Measurements from ENCODE around the gene IZUMO1. TPM values are rescaled to one million over a fixed set of nuclear protein-coding genes. Genes with fewer than 3 reads are reported as not detected.

The IZUMO1 gene
- total and polyA plus RNA-seq, 2 of the 13 experiments (the other 11 are each of a cell fraction or from before 2014, with no cell fraction given), result 0.07 to 0.22 TPM

DNA sequence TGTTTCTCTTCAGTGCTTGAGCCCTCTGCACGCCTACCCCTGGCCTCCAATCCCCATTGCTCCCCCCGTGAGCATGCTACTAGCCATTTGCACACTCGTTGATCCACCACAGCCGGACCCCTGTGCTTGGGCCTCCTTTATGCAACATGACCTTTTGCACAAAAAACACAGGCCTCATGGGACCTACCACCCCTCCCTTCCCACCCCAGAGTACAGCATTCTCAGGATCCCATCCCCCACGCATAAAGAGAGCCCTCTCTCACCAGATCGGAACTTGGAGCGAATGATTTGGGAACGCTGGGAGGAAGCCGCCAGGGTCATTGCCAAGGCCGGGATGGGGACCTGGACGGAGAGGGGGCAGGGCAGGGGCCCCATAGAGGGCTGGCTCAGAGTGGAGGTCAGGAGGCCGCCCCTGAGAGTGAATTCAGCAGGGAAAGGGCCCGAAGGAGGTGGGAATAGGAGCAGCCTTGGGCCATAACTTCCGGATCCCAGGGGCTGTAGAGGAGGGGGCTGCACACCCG lies 27.9 kb downstream of the IZUMO1 start (continued):
- TF ChIP-seq, protein P1, sequence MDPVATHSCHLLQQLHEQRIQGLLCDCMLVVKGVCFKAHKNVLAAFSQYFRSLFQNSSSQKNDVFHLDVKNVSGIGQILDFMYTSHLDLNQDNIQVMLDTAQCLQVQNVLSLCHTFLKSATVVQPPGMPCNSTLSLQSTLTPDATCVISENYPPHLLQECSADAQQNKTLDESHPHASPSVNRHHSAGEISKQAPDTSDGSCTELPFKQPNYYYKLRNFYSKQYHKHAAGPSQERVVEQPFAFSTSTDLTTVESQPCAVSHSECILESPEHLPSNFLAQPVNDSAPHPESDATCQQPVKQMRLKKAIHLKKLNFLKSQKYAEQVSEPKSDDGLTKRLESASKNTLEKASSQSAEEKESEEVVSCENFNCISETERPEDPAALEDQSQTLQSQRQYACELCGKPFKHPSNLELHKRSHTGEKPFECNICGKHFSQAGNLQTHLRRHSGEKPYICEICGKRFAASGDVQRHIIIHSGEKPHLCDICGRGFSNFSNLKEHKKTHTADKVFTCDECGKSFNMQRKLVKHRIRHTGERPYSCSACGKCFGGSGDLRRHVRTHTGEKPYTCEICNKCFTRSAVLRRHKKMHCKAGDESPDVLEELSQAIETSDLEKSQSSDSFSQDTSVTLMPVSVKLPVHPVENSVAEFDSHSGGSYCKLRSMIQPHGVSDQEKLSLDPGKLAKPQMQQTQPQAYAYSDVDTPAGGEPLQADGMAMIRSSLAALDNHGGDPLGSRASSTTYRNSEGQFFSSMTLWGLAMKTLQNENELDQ (CRISPR knock-in tag; IDR thresholded peaks at IDR 0.05; ENCODE audit: borderline replicate concordance), result no peak
- TF ChIP-seq ZNF138 (CRISPR knock-in tag; IDR thresholded peaks at IDR 0.05; ENCODE audit: low read depth) (no peak), ZNF777 (CRISPR knock-in tag; IDR thresholded peaks at IDR 0.05) (no peak), BRCA1 (CRISPR knock-in tag; IDR thresholded peaks at IDR 0.05) (no peak), ZNF605 (CRISPR knock-in tag; IDR thresholded peaks at IDR 0.05) (no peak), KAT8 (CRISPR knock-in tag; IDR thresholded peaks at IDR 0.05) (peak; percentile 73), FOXP1 (IDR thresholded peaks at IDR 0.05) (no peak), FOXP1 (CRISPR knock-in tag; IDR thresholded peaks at IDR 0.05) (no peak), HOXA9 (CRISPR knock-in tag; IDR thresholded peaks at IDR 0.05; ENCODE audit: borderline replicate concordance) (no peak), SNRNP70 (IDR thresholded peaks at IDR 0.05; ENCODE audit: low read depth, low read length) (no peak), NFATC3 (CRISPR knock-in tag; IDR thresholded peaks at IDR 0.05) (no peak), SRSF1 (optimal IDR thresholded peaks at IDR 0.05; ENCODE audit: low read depth, low read length) (peak; percentile 21), NCOA1 (CRISPR knock-in tag; IDR thresholded peaks at IDR 0.05) (no peak), MIER3 (CRISPR knock-in tag; IDR thresholded peaks at IDR 0.05; ENCODE audit: borderline replicate concordance) (peak; percentile 51; the same call in 1 of the 2 replicates), RNF2 (conservative IDR thresholded peaks at IDR 0.05; ENCODE audit: low read depth) (no peak), SALL2 (CRISPR knock-in tag; IDR thresholded peaks at IDR 0.05) (0 out of 2 replicates have a peak, but pooled peaks have one; percentile 41), RARG (CRISPR knock-in tag; IDR thresholded peaks at IDR 0.05; ENCODE audit: low read depth) (no peak), ZNF598 (CRISPR knock-in tag; IDR thresholded peaks at IDR 0.05; ENCODE audit: borderline replicate concordance) (no peak), ZNF572 (CRISPR knock-in tag; IDR thresholded peaks at IDR 0.05) (no peak)
- TF ChIP-seq, protein P2, sequence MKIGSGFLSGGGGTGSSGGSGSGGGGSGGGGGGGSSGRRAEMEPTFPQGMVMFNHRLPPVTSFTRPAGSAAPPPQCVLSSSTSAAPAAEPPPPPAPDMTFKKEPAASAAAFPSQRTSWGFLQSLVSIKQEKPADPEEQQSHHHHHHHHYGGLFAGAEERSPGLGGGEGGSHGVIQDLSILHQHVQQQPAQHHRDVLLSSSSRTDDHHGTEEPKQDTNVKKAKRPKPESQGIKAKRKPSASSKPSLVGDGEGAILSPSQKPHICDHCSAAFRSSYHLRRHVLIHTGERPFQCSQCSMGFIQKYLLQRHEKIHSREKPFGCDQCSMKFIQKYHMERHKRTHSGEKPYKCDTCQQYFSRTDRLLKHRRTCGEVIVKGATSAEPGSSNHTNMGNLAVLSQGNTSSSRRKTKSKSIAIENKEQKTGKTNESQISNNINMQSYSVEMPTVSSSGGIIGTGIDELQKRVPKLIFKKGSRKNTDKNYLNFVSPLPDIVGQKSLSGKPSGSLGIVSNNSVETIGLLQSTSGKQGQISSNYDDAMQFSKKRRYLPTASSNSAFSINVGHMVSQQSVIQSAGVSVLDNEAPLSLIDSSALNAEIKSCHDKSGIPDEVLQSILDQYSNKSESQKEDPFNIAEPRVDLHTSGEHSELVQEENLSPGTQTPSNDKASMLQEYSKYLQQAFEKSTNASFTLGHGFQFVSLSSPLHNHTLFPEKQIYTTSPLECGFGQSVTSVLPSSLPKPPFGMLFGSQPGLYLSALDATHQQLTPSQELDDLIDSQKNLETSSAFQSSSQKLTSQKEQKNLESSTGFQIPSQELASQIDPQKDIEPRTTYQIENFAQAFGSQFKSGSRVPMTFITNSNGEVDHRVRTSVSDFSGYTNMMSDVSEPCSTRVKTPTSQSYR (CRISPR knock-in tag; IDR thresholded peaks at IDR 0.05; ENCODE audit: borderline replicate concordance), result peak; percentile 96
- TF ChIP-seq, protein P3, sequence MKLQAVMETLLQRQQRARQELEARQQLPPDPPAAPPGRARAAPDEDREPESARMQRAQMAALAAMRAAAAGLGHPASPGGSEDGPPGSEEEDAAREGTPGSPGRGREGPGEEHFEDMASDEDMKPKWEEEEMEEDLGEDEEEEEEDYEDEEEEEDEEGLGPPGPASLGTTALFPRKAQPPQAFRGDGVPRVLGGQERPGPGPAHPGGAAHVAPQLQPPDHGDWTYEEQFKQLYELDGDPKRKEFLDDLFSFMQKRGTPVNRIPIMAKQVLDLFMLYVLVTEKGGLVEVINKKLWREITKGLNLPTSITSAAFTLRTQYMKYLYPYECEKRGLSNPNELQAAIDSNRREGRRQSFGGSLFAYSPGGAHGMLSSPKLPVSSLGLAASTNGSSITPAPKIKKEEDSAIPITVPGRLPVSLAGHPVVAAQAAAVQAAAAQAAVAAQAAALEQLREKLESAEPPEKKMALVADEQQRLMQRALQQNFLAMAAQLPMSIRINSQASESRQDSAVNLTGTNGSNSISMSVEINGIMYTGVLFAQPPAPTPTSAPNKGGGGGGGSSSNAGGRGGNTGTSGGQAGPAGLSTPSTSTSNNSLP (IDR thresholded peaks at IDR 0.05; ENCODE audit: low read depth, low read length), result no peak
- TF ChIP-seq, protein P4, sequence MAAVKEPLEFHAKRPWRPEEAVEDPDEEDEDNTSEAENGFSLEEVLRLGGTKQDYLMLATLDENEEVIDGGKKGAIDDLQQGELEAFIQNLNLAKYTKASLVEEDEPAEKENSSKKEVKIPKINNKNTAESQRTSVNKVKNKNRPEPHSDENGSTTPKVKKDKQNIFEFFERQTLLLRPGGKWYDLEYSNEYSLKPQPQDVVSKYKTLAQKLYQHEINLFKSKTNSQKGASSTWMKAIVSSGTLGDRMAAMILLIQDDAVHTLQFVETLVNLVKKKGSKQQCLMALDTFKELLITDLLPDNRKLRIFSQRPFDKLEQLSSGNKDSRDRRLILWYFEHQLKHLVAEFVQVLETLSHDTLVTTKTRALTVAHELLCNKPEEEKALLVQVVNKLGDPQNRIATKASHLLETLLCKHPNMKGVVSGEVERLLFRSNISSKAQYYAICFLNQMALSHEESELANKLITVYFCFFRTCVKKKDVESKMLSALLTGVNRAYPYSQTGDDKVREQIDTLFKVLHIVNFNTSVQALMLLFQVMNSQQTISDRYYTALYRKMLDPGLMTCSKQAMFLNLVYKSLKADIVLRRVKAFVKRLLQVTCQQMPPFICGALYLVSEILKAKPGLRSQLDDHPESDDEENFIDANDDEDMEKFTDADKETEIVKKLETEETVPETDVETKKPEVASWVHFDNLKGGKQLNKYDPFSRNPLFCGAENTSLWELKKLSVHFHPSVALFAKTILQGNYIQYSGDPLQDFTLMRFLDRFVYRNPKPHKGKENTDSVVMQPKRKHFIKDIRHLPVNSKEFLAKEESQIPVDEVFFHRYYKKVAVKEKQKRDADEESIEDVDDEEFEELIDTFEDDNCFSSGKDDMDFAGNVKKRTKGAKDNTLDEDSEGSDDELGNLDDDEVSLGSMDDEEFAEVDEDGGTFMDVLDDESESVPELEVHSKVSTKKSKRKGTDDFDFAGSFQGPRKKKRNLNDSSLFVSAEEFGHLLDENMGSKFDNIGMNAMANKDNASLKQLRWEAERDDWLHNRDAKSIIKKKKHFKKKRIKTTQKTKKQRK (IDR thresholded peaks at IDR 0.05; ENCODE audit: low read length), result no peak

Measured in HepG2 (cell line).